CD8-positive, alpha-beta memory T cell (primary cell): Measurements from ENCODE around the gene RIMS3. TPM values are rescaled to one million over a fixed set of nuclear protein-coding genes. Genes with fewer than 3 reads are reported as not detected.

ENCODE experiments used
- CTCF ChIA-PET: fragments of 350-600 bp; sonication (Branson Sonifier 250); formaldehyde crosslinking; loops from one replicate; lab custom pipeline; 2021; ENCODE audit warnings: antibody characterized with exemption; lab: Charles Lee
- POLR2A ChIA-PET: fragments of 350-600 bp; sonication (Branson Sonifier 250); formaldehyde crosslinking; loops from one replicate; lab custom pipeline; 2021; ENCODE audit warnings: antibody characterized with exemption; lab: Charles Lee
- DNase-seq, 5 donors: peaks; one replicate each; pipeline versions ENCODE4 v3.0.0 to v3.0.0-alpha.2; 2020 to 2022; ENCODE audit warnings: mixed read lengths in 1 of 5
- H3K27ac ChIP-seq: one replicate; pipeline ENCODE4 v1.7.0; 2013; ENCODE audit warnings: low read depth, mild to moderate bottlenecking, low read length, moderate library complexity
- H3K27me3 ChIP-seq: 2 replicates; pipeline ENCODE4 v1.7.0; 2013; ENCODE audit warnings: low read length, mild to moderate bottlenecking; ENCODE audit not compliant: insufficient read depth, poor library complexity, severe bottlenecking
- H3K36me3 ChIP-seq: 2 replicates; pipeline ENCODE4 v1.7.0; 2013; ENCODE audit warnings: mild to moderate bottlenecking, low read length, moderate library complexity; ENCODE audit not compliant: insufficient read depth
- H3K4me1 ChIP-seq: 2 replicates; pipeline ENCODE4 v1.7.0; 2013; ENCODE audit warnings: mild to moderate bottlenecking, low read length, moderate library complexity; ENCODE audit not compliant: insufficient read depth
- H3K4me3 ChIP-seq: 2 replicates; pipeline ENCODE4 v1.7.0; 2013; ENCODE audit warnings: mild to moderate bottlenecking, low read length
- H3K9me3 ChIP-seq: 2 replicates; pipeline ENCODE4 v1.7.0; 2013; ENCODE audit warnings: mild to moderate bottlenecking, low read length
- H3K27ac Mint-ChIP-seq, 8 donors: one replicate each; pipeline ENCODE4 v1.8.0; 2020 to 2021; ENCODE audit warnings: mixed read lengths in 8 of 8, mild to moderate bottlenecking in 6 of 8, inconsistent platforms in 3 of 8, moderate library complexity in 3 of 8
- H3K27me3 Mint-ChIP-seq, 2 donors: one replicate each; pipeline ENCODE4 v1.8.0; 2020 to 2021; ENCODE audit warnings: mixed read lengths in 2 of 2, mild to moderate bottlenecking in 1 of 2, moderate library complexity in 1 of 2
- H3K36me3 Mint-ChIP-seq, 3 donors: one replicate each; pipeline ENCODE4 v1.8.0; 2020 to 2021; ENCODE audit warnings: mixed read lengths in 3 of 3, inconsistent platforms in 1 of 3, mild to moderate bottlenecking in 1 of 3
- H3K4me1 Mint-ChIP-seq, 3 donors: one replicate each; pipeline ENCODE4 v1.8.0; 2020 to 2021; ENCODE audit warnings: mixed read lengths in 3 of 3, inconsistent platforms in 1 of 3, mild to moderate bottlenecking in 1 of 3
- H3K4me3 Mint-ChIP-seq, 7 donors: one replicate each; pipeline ENCODE4 v1.8.0; 2020 to 2021; ENCODE audit warnings: mixed read lengths in 7 of 7, mild to moderate bottlenecking in 6 of 7, moderate library complexity in 4 of 7, inconsistent platforms in 2 of 7
- H3K9me3 Mint-ChIP-seq, 5 donors: one replicate each; pipeline ENCODE4 v1.8.0; 2020 to 2022; ENCODE audit warnings: mixed read lengths in 5 of 5, mild to moderate bottlenecking in 3 of 5, moderate library complexity in 2 of 5, inconsistent platforms in 1 of 5
- polyA plus RNA-seq: library from polyadenylated mRNA; unstranded; fragments of 300-500 nt; fragmentation: Illumina TruSeq; gene quantifications from one replicate; pipeline ENCODE4 v1.2.3, GENCODE V29; 2021
- total RNA-seq, 2 experiments: library from RNA; stranded (reverse); gene quantifications; one replicate each; pipeline ENCODE4 v1.2.3, GENCODE V29; 2021

RIMS3 gene
- total and polyA plus RNA-seq, 3 experiments from 2014 or later = 1.4 to 5.4 (median 1.7) TPM

DNA sequence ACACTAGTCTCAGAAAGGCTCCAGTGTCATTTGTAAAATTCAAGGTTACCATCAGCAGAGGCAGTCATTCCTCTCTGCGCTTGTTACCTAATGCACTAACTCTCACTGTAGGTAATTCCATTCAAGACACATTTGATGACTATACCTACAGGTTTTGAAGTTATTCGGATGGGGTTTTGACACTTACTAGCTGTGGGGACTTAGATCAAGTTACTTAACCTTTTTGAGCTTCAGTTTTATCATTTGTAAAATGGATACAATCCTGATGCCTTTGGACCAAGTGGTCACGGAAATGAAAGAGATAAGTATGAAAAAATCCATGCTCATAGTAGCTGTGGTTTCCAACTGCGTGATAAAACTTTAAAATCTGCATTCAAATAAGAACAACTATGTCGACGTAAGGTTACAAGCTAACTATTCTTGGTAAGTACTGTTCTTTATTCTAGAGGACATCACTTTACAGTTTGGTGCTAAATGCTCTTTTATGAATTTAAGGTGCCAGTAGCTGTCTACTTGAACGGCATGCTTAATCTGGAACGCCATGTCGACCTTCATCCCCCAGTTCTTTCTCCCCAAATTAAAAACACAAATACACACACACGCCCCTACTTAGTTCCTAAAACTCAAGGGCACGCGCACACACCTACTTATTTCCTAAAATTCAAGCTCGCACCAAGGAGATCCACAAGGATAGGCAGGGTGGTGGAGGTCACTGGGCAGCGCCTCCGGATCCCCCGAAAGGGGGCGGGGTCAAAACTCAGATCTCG is 25.5 kb upstream of the RIMS3 start:
- Mint-ChIP-seq H3K27me3 (peaks cover 0 to 5% of the 10 kb centered on the region in 2 donors), H3K4me3 (peak overlapping the region; percentile 90 to 100 (median 93)), H3K27ac (peak overlapping the region; percentile 92 to 100 (median 97)), H3K9me3 (no peaks in the 10 kb centered on the region), H3K36me3 (peaks cover 10 to 32% (median 11%) of the 10 kb centered on the region in 3 donors), H3K4me1 (peaks cover 51 to 66% (median 63%) of the 10 kb centered on the region in 3 donors)
- H3K4me3 ChIP-seq = peak overlapping the region; percentile 94
- DNase-seq = no peak
- CTCF ChIA-PET = interaction anchor here (0.8 to 2.5 kb wide), 11 partner anchors 10 to 289 kb away, joined by 3 to 10 read pairs (median 4); partner anchors contain the start of gene CTPS1
- H3K27ac ChIP-seq = peak overlapping the region; percentile 97
- H3K9me3 ChIP-seq = no peaks in the 10 kb centered on the region
- H3K4me1 ChIP-seq = peaks cover 34% of the 10 kb centered on the region
- H3K27me3 ChIP-seq = no peaks in the 10 kb centered on the region
- POLR2A ChIA-PET = interaction anchor here (0.6 to 2.9 kb wide), 16 partner anchors 11 to 289 kb away, joined by 3 to 23 read pairs (median 4); partner anchors contain the start of genes CITED4, CTPS1 and RIMS3
- no peaks in the 10 kb centered on the region for H3K36me3 ChIP-seq

DNA sequence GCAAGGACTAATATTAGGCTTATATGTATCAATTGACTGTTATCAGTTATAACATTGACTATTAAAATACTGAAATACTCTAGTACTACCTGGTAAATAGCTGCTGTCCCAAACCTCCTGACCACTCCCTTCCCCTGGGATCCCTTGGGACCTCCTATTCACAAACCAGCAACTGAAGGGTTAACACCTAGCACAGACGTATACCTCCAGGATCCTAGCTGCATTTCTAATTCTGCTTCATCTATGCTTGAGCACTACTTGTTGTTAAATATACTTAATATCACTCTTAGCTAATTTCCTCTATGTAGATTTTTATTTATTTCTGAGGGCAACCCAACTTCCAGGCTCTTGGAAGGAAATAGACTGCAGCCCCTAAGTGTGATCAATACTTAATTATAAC is 24.3 kb upstream of the RIMS3 start:
- H3K27me3 ChIP-seq = no peaks in the 10 kb centered on the region
- peak overlapping the region in 2 of 7 donors; percentile 1 to 4 for H3K4me3 Mint-ChIP-seq
- DNase-seq = no peak
- no peak overlapping the region for H3K4me3 ChIP-seq
- no peaks in the 10 kb centered on the region for H3K9me3 ChIP-seq
- H3K36me3 Mint-ChIP-seq = peaks cover 11 to 37% (median 13%) of the 10 kb centered on the region in 3 donors
- no peak overlapping the region for H3K27ac ChIP-seq
- peaks cover 42 to 54% (median 51%) of the 10 kb centered on the region in 3 donors for H3K4me1 Mint-ChIP-seq
- no peaks in the 10 kb centered on the region for H3K36me3 ChIP-seq
- peak overlapping the region in 4 of 8 donors; percentile 35 to 95 (median 78) for H3K27ac Mint-ChIP-seq
- peaks cover 0 to 5% of the 10 kb centered on the region in 2 donors for H3K27me3 Mint-ChIP-seq
- peaks cover 24% of the 10 kb centered on the region for H3K4me1 ChIP-seq
- no peaks in the 10 kb centered on the region for H3K9me3 Mint-ChIP-seq
- ChIA-PET POLR2A (interaction anchor here (1.1 kb wide), 1 partner anchor 13 kb away, joined by 4 read pairs; no protein-coding TSS in a partner anchor), CTCF (interaction anchor here (1.0 to 2.4 kb wide), 2 partner anchors 21 to 85 kb away, joined by 4 to 10 read pairs; no protein-coding TSS in a partner anchor)

DNA sequence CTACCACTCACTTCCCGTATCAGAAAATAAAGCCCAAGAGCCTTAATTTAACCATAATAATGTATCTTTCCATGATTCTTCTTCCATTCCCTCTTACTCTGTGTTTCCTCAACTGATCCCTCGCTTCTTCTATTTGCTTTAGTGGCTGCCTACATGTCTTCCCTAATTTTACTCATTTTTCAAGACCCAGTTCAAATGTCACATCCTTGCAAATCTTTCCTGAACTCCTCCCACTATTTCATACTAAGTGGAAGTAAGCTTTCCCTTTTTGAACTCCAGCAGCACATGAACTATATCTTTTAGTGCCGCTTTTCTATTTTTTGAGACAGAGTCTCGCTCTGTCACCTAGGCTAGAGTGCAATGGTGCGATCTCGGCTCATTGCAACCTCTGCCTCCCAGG is 22.2 kb upstream of the RIMS3 start:
- CTCF ChIA-PET = interaction anchor here (0.9 to 1.5 kb wide), 2 partner anchors 17 to 18 kb away, joined by 3 to 4 read pairs; no protein-coding TSS in a partner anchor
- H3K27me3 ChIP-seq = no peaks in the 10 kb centered on the region

DNA sequence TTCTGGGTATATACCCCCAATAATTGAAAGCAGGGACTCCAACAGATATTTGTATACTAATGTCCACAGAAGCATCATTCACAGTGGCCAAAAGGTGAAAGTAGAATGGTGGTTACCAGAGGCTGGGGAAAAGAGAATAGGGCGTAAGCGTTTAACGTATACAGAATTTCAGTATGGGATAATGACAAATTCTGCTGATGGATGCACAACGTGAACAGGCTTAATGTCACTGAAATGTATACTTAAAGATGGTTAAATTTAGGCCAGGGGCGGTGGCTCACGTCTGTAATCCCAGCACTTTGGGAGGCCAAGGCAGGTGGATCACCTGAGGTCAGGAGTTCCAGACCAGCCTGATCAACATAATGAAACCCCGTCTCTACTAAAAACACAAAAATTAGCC is 21.6 kb upstream of the RIMS3 start:
- Histone ChIP-seq H3K4me1 (no peaks in the 10 kb centered on the region), H3K9me3 (no peaks in the 10 kb centered on the region), H3K27me3 (no peaks in the 10 kb centered on the region), H3K27ac (no peak overlapping the region), H3K36me3 (no peaks in the 10 kb centered on the region), H3K4me3 (no peak overlapping the region)
- ChIA-PET CTCF (no interaction called here), POLR2A (no interaction called here)
- peaks cover 16 to 27% (median 24%) of the 10 kb centered on the region in 3 donors for H3K4me1 Mint-ChIP-seq
- H3K36me3 Mint-ChIP-seq = peaks cover 11 to 29% (median 13%) of the 10 kb centered on the region in 3 donors
- peaks cover 0 to 4% of the 10 kb centered on the region in 2 donors for H3K27me3 Mint-ChIP-seq
- DNase-seq = no peak
- no peak overlapping the region for H3K27ac Mint-ChIP-seq
- no peaks in the 10 kb centered on the region for H3K9me3 Mint-ChIP-seq
- H3K4me3 Mint-ChIP-seq = peak overlapping the region in 1 of 7 donors; percentile 7

More for the DNA sequence above, 22.2 kb upstream of the RIMS3 start:
- Histone ChIP-seq H3K4me1 (peaks cover 5% of the 10 kb centered on the region), H3K36me3 (no peaks in the 10 kb centered on the region), H3K9me3 (no peaks in the 10 kb centered on the region), H3K27ac (no peak overlapping the region), H3K4me3 (no peak overlapping the region)
- peak overlapping the region in 1 of 8 donors; percentile 95 for H3K27ac Mint-ChIP-seq
- H3K27me3 Mint-ChIP-seq = peaks cover 0 to 5% of the 10 kb centered on the region in 2 donors
- no peaks in the 10 kb centered on the region for H3K9me3 Mint-ChIP-seq
- POLR2A ChIA-PET = no interaction called here
- peaks cover 22 to 33% (median 30%) of the 10 kb centered on the region in 3 donors for H3K4me1 Mint-ChIP-seq
- no peak overlapping the region for H3K4me3 Mint-ChIP-seq
- H3K36me3 Mint-ChIP-seq = peaks cover 11 to 34% (median 13%) of the 10 kb centered on the region in 3 donors
- DNase-seq = no peak

DNA sequence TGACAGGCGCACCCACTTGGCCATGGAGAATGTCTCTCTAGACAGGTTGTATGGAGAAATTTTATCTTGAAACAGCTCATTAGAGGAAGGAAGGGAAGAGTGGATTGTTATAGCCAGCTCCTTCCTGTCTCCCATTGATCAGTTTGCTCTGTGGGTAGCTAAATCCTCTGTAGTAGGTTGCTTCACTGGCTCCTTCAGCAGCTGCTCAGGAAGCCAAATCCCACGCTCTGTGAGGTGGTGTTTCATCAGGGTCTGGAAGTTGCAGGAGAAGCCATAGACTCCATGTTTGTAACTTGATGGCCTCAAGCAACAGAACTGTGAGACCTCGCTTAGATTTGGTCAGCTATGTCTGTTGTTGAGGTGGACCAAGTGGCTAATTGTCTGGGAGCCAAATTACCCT is 19.2 kb upstream of the RIMS3 start:
- Histone ChIP-seq H3K4me3 (no peak overlapping the region), H3K27me3 (no peaks in the 10 kb centered on the region), H3K36me3 (no peaks in the 10 kb centered on the region), H3K27ac (no peak overlapping the region), H3K9me3 (no peaks in the 10 kb centered on the region), H3K4me1 (no peaks in the 10 kb centered on the region)
- H3K9me3 Mint-ChIP-seq = no peaks in the 10 kb centered on the region
- peaks cover 11 to 18% (median 13%) of the 10 kb centered on the region in 3 donors for H3K36me3 Mint-ChIP-seq
- H3K27ac Mint-ChIP-seq = peak overlapping the region in 1 of 8 donors; percentile 3
- POLR2A ChIA-PET = no interaction called here
- no peak for DNase-seq
- no peak overlapping the region for H3K4me3 Mint-ChIP-seq
- CTCF ChIA-PET = interaction anchor here (1.3 kb wide), 1 partner anchor 16 kb away, joined by 5 read pairs; no protein-coding TSS in a partner anchor
- peaks cover 5 to 9% (median 6%) of the 10 kb centered on the region in 3 donors for H3K4me1 Mint-ChIP-seq
- peaks cover 0 to 2% of the 10 kb centered on the region in 2 donors for H3K27me3 Mint-ChIP-seq

DNA sequence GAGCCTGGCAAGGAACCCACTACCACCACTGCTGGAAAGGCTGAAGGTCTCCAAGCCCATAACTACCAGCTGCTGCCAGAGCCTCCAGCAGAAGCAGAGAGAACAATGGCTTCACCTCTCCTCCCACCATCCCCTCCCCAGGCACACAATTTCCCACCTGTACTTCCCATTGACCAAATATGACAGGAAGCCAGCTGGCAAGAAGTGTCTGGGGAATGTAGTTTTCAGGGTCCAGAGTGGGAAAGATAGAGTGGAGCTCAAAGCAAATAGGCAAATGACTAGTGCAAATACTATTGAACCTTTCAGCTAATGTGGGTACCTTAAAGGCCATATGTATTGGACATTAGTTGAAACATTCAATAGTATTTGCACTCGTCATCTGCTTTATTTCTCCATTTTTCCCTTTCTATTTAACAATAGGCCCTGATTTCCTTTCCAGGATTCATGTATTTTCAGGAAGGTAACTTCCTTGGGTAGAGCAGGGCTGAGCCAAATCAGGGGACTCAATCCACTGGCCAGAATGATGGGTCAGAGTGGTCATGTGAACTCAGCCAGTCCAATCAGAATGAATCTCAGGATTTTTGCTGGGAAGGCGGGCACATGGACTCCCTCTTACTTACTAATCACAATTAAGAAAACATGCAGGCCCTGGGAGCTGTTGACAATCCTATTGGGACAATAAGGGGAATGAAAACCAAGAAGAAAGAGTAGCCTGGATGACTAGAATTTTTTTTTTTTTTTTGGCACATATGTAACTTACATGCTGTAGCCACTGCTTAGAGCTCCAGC is 13.9 kb upstream of the RIMS3 start:
- no peak for DNase-seq
- Histone ChIP-seq H3K4me1 (no peaks in the 10 kb centered on the region), H3K4me3 (no peak overlapping the region), H3K27me3 (no peaks in the 10 kb centered on the region), H3K9me3 (no peaks in the 10 kb centered on the region), H3K27ac (no peak overlapping the region), H3K36me3 (no peaks in the 10 kb centered on the region)
- H3K4me1 Mint-ChIP-seq = no peaks in the 10 kb centered on the region
- ChIA-PET CTCF (interaction anchor here (2.8 kb wide), 1 partner anchor 10 kb away, joined by 10 read pairs; no protein-coding TSS in a partner anchor), POLR2A (no interaction called here)
- H3K9me3 Mint-ChIP-seq = no peaks in the 10 kb centered on the region
- no peak overlapping the region for H3K27ac Mint-ChIP-seq
- no peaks in the 10 kb centered on the region for H3K27me3 Mint-ChIP-seq
- H3K4me3 Mint-ChIP-seq = no peak overlapping the region
- H3K36me3 Mint-ChIP-seq = no peaks in the 10 kb centered on the region

DNA sequence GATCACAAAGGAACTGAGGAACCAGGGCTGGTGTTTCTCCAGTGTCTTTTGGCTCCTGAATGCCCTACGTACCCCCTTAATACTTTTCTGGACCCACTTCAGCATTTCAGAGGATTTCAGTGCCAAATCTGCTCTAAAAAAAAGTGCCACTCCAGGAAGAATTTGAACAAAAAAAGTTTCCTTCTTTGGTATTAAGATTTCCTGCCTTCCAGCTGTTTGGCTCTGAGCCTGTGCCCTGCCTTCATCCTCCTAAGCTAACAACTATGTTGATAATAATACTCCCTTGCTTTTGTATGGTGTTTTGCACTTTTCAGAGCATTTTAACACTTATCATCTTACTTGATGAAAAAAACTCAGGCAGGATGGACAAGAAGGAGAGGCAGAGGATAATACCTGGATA is 11.0 kb upstream of the RIMS3 start:
- DNase-seq = no peak
- H3K4me3 ChIP-seq = no peak overlapping the region
- Mint-ChIP-seq H3K4me3 (no peak overlapping the region), H3K27me3 (no peaks in the 10 kb centered on the region), H3K9me3 (no peaks in the 10 kb centered on the region), H3K27ac (no peak overlapping the region), H3K4me1 (no peaks in the 10 kb centered on the region), H3K36me3 (no peaks in the 10 kb centered on the region)
- H3K27ac ChIP-seq = no peak overlapping the region
- H3K27me3 ChIP-seq = no peaks in the 10 kb centered on the region
- no peaks in the 10 kb centered on the region for H3K36me3 ChIP-seq
- H3K4me1 ChIP-seq = no peaks in the 10 kb centered on the region
- no peaks in the 10 kb centered on the region for H3K9me3 ChIP-seq
- CTCF ChIA-PET = interaction anchor here (2.8 kb wide), 1 partner anchor 7 kb away, joined by 10 read pairs; no protein-coding TSS in a partner anchor
- POLR2A ChIA-PET = no interaction called here
